Mammary epithelial cell (primary cell): ENCODE results near the gene ST6GALNAC1.

ENCODE experiments used
- CTCF ChIP-seq, 2 donors: IDR thresholded peaks in 1 of 2; conservative IDR thresholded peaks in 1 of 2; 2 replicates each; pipeline ENCODE4 v1.5.1; 2011 to 2012; ENCODE audit warnings: inconsistent platforms in 2 of 2, low read length in 2 of 2, mild to moderate bottlenecking in 2 of 2, control low read depth in 1 of 2, low read depth in 1 of 2; ENCODE audit not compliant: insufficient read depth in 1 of 2; ENCODE audit errors: extremely low read depth in 1 of 2
- EZH2 ChIP-seq: IDR thresholded peaks from 2 replicates; pipeline ENCODE4 v1.6.1; 2012; ENCODE audit warnings: low read length, inconsistent platforms, borderline replicate concordance

- no peak for TF ChIP-seq CTCF (conservative IDR thresholded peaks at IDR 0.05 in 1 of 2, IDR thresholded peaks at IDR 0.05 in 1 of 2; ENCODE audit: extremely low read depth in 1 of 2, insufficient read depth in 1 of 2, low read depth in 1 of 2, low read length in 2 of 2)
- TF ChIP-seq EZH2 = no peak
These were observed 2.1 kb downstream of the ST6GALNAC1 start for GRCh38 chr17:76641501-76641900.
